WTC11 (cell line): ENCODE measurements around the gene SAMD8. TPM values are rescaled to one million over a fixed set of nuclear protein-coding genes. Genes with fewer than 3 reads are reported as not detected.

Experiments
- ATAC-seq: fragments of 200-7000 bp; cut with Tn5 transposase; 2 replicates; pipeline ENCODE4 v1.10.0; 2021; ENCODE audit warnings: mild to moderate bottlenecking, moderate library complexity
- CTCF ChIA-PET: fragments of 300-600 bp; sonication (Branson Sonifier 250); formaldehyde crosslinking; loops from one replicate; lab custom pipeline; 2021; ENCODE audit warnings: antibody characterized with exemption; lab: Charles Lee
- POLR2A ChIA-PET: fragments of 350-600 bp; sonication (Branson Sonifier 250); formaldehyde crosslinking; loops from one replicate; lab custom pipeline; 2021; ENCODE audit warnings: antibody characterized with exemption; lab: Charles Lee
- DNase-seq: peaks from one replicate; pipeline ENCODE4 v3.0.0; 2021; ENCODE audit warnings: low spot score
- H3K27ac Mint-ChIP-seq: 2 replicates; pipeline ENCODE4 v1.8.0; 2021; ENCODE audit warnings: mixed read lengths
- H3K27me3 Mint-ChIP-seq: 2 replicates; pipeline ENCODE4 v1.8.0; 2021; ENCODE audit warnings: low read depth, mild to moderate bottlenecking, moderate library complexity, mixed read lengths
- H3K36me3 Mint-ChIP-seq: 2 replicates; pipeline ENCODE4 v1.8.0; 2021; ENCODE audit warnings: mixed read lengths
- H3K4me1 Mint-ChIP-seq: 2 replicates; pipeline ENCODE4 v1.8.0; 2022; ENCODE audit warnings: mixed read lengths
- H3K4me3 Mint-ChIP-seq: 2 replicates; pipeline ENCODE4 v1.8.0; 2021; ENCODE audit warnings: mild to moderate bottlenecking, moderate library complexity, mixed read lengths
- H3K9me3 Mint-ChIP-seq: 2 replicates; pipeline ENCODE4 v1.8.0; 2021; ENCODE audit warnings: mixed read lengths
- AR ChIP-seq: fragments of 250-450 bp; sonication (Bioruptor Pico); IDR thresholded peaks from 2 replicates; pipeline ENCODE4 v1.9.0; 2021; ENCODE audit warnings: mild to moderate bottlenecking
- CBFB ChIP-seq: sonication (generic); formaldehyde crosslinking; IDR thresholded peaks from 2 replicates; pipeline ENCODE4 v1.8.1; 2022; ENCODE audit warnings: mild to moderate bottlenecking, low read depth, missing genetic modification reagents
- EMX1 ChIP-seq: fragments of 250-450 bp; sonication (Bioruptor Pico); IDR thresholded peaks from 2 replicates; pipeline ENCODE4 v1.8.0; 2021; ENCODE audit warnings: mild to moderate bottlenecking
- ESRRA ChIP-seq: sonication (generic); formaldehyde crosslinking; IDR thresholded peaks from 2 replicates; pipeline ENCODE4 v1.8.1; 2022; ENCODE audit warnings: mild to moderate bottlenecking, missing genetic modification reagents, borderline replicate concordance
- FOXP1 ChIP-seq: sonication (generic); formaldehyde crosslinking; IDR thresholded peaks from 2 replicates; pipeline ENCODE4 v1.8.0; 2022; ENCODE audit warnings: missing genetic modification reagents, mild to moderate bottlenecking, moderate library complexity, borderline replicate concordance
- GTF2I ChIP-seq: fragments of 250-450 bp; sonication (Bioruptor Pico); conservative IDR thresholded peaks from 2 replicates; pipeline ENCODE4 v1.4.0; 2021; ENCODE audit warnings: mild to moderate bottlenecking
- MXD4 ChIP-seq: fragments of 250-450 bp; sonication (Bioruptor Pico); IDR thresholded peaks from 2 replicates; pipeline ENCODE4 v1.8.0; 2021; ENCODE audit warnings: mild to moderate bottlenecking, moderate library complexity, borderline replicate concordance
- NFATC4 ChIP-seq: fragments of 250-450 bp; sonication (Bioruptor Pico); IDR thresholded peaks from 2 replicates; pipeline ENCODE4 v1.9.0; 2021; ENCODE audit warnings: mild to moderate bottlenecking
- NFE2L1 ChIP-seq: sonication (generic); formaldehyde crosslinking; IDR thresholded peaks from 2 replicates; pipeline ENCODE4 v1.8.1; 2023; ENCODE audit warnings: missing genetic modification reagents
- PRRX2 ChIP-seq: fragments of 250-450 bp; sonication (Bioruptor Pico); IDR thresholded peaks from 2 replicates; pipeline ENCODE4 v1.8.0; 2021; ENCODE audit warnings: mild to moderate bottlenecking
- RORB ChIP-seq: fragments of 250-450 bp; sonication (Bioruptor Pico); IDR thresholded peaks from 2 replicates; pipeline ENCODE4 v1.9.0; 2021; ENCODE audit warnings: mild to moderate bottlenecking
- ZMAT4 ChIP-seq: fragments of 250-450 bp; sonication (Bioruptor Pico); IDR thresholded peaks from 2 replicates; pipeline ENCODE4 v1.9.0; 2021; ENCODE audit warnings: mild to moderate bottlenecking
- ZNF121 ChIP-seq: sonication (generic); formaldehyde crosslinking; IDR thresholded peaks from 2 replicates; pipeline ENCODE4 v1.8.0; 2023; ENCODE audit warnings: missing genetic modification reagents
- ZNF138 ChIP-seq: sonication (generic); formaldehyde crosslinking; conservative IDR thresholded peaks from 2 replicates; pipeline ENCODE4 v1.8.1; 2022; ENCODE audit warnings: mild to moderate bottlenecking, moderate library complexity, missing genetic modification reagents
- ZNF219 ChIP-seq: sonication (generic); formaldehyde crosslinking; IDR thresholded peaks from 2 replicates; pipeline ENCODE4 v1.8.0; 2023; ENCODE audit warnings: missing genetic modification reagents, mild to moderate bottlenecking, borderline replicate concordance
- total RNA-seq: library from RNA; stranded (reverse); gene quantifications from 3 replicates; pipeline ENCODE4 v1.2.3, GENCODE V29; 2021
- TF ChIP-seq, protein P1 (sequence below): sonication (generic); formaldehyde crosslinking; IDR thresholded peaks from 2 replicates; pipeline ENCODE4 v1.8.1; 2022; ENCODE audit warnings: mild to moderate bottlenecking, missing genetic modification reagents, moderate library complexity, borderline replicate concordance
- TF ChIP-seq, protein P2 (sequence below): sonication (generic); formaldehyde crosslinking; IDR thresholded peaks from 2 replicates; pipeline ENCODE4 v1.8.0; 2022; ENCODE audit warnings: mild to moderate bottlenecking, missing genetic modification reagents
- TF ChIP-seq, protein P3 (sequence below): fragments of 200-600 bp; IDR thresholded peaks from 2 replicates; pipeline ENCODE4 v1.8.0; 2022; ENCODE audit warnings: antibody characterized with exemption
- TF ChIP-seq, protein P4 (sequence below): fragments of 250-450 bp; sonication (Bioruptor Pico); IDR thresholded peaks from 2 replicates; pipeline ENCODE4 v2.1.2; 2022; ENCODE audit warnings: mild to moderate bottlenecking, moderate library complexity

Gene SAMD8
- total RNA-seq, 1 experiment from 2014 or later, result 23.0 TPM

GRCh38 chr10:75121322-75121721, 9.9 kb downstream of the SAMD8 start:
- Mint-ChIP-seq H3K27me3 (no peaks in the 10 kb centered on the region), H3K9me3 (no peaks in the 10 kb centered on the region), H3K36me3 (no peaks in the 10 kb centered on the region; the same call in 1 of the 2 replicates), H3K27ac (no peak overlapping the region), H3K4me3 (no peak overlapping the region), H3K4me1 (peaks cover 2% of the 10 kb centered on the region; the same call in 1 of the 2 replicates)
- DNase-seq (no peak), ATAC-seq (no peak)
- no peak for TF ChIP-seq FOXP1
- TF ChIP-seq EMX1 (CRISPR knock-in tag), result no peak
- POLR2A ChIA-PET, result interaction anchor here (0.6 kb wide), 1 partner anchor 16 kb away, joined by 4 read pairs; no protein-coding TSS in a partner anchor
- CTCF ChIA-PET, result interaction anchor here (0.6 to 1.1 kb wide), 4 partner anchors 67 to 114 kb away, joined by 3 to 7 read pairs (median 4); partner anchors contain the start of gene COMTD1

DNA sequence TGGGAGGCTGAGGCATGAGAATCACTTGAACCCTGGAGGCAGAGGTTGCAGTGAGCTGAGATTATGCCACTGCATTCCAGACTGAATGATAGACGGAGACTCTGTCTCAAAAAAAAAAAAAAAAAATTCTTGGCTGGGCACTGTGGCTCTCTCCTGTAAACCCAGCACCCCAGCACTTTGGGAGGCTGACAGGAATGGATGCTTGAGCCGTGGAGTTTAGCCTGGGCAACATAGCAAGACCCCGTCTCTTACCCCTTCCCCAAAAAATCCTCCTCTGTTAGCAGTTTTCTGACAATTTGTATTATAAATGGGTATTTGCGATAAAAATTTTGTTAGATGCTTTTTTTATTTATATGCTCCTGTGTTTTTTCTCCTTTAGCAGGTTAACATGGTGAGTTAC, 11.0 kb downstream of the SAMD8 start:
- TF ChIP-seq, protein P1, sequence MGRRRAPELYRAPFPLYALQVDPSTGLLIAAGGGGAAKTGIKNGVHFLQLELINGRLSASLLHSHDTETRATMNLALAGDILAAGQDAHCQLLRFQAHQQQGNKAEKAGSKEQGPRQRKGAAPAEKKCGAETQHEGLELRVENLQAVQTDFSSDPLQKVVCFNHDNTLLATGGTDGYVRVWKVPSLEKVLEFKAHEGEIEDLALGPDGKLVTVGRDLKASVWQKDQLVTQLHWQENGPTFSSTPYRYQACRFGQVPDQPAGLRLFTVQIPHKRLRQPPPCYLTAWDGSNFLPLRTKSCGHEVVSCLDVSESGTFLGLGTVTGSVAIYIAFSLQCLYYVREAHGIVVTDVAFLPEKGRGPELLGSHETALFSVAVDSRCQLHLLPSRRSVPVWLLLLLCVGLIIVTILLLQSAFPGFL (CRISPR knock-in tag), result no peak
- no peak for TF ChIP-seq ZNF138
- peak; percentile 67; the same call in 1 of the 2 replicates for TF ChIP-seq ZNF121 (CRISPR knock-in tag)
- TF ChIP-seq GTF2I, result 0 out of 2 replicates have a peak, but pooled peaks have one; percentile 38
- no peak overlapping the region for H3K27ac Mint-ChIP-seq
- ATAC-seq (no peak), DNase-seq (no peak)
- H3K9me3 Mint-ChIP-seq, result no peaks in the 10 kb centered on the region
- H3K36me3 Mint-ChIP-seq, result no peaks in the 10 kb centered on the region; the same call in 1 of the 2 replicates
- ChIA-PET POLR2A (no interaction called here), CTCF (no interaction called here)
- H3K27me3 Mint-ChIP-seq, result no peaks in the 10 kb centered on the region
- peaks cover 4% of the 10 kb centered on the region; the same call in 1 of the 2 replicates for H3K4me1 Mint-ChIP-seq
- H3K4me3 Mint-ChIP-seq, result no peak overlapping the region

DNA sequence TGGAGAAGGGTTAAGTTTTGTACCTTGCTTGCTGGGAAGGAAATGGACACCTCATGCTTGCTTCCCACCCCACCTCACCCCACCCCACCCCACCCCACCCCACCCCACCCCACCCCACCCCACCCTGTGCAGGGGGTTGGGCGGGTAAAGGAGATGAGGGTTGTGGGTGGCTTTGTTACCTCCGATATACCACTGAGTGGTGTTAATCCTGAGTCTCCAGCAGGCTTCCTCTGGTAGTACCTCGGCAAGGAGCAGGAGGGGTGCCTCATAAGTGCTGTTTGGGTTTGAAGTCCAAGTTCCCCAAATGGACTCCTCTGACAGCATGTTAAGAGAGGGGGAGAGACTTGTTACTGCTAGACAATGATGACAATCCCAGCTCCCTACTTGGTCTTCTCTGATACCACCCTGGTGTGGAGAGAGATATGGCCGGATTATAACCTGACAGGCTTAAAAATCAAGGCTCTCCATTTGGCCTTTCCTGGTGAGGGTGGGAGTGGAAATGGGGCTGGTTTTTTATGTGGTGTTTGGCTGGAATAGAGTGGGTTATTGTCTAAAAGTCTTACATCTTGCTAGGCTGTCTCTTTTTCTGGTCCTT, 11.7 kb downstream of the SAMD8 start:
- Mint-ChIP-seq H3K27ac (0 out of 2 replicates have a peak overlapping the region, but pooled peaks have one; percentile 39), H3K9me3 (no peaks in the 10 kb centered on the region), H3K4me3 (no peak overlapping the region), H3K36me3 (no peaks in the 10 kb centered on the region; the same call in 1 of the 2 replicates), H3K27me3 (no peaks in the 10 kb centered on the region), H3K4me1 (peaks cover 7% of the 10 kb centered on the region; the same call in 1 of the 2 replicates)
- TF ChIP-seq CBFB (CRISPR knock-in tag) (no peak), ZNF219 (CRISPR knock-in tag) (no peak)
- TF ChIP-seq, protein P2, sequence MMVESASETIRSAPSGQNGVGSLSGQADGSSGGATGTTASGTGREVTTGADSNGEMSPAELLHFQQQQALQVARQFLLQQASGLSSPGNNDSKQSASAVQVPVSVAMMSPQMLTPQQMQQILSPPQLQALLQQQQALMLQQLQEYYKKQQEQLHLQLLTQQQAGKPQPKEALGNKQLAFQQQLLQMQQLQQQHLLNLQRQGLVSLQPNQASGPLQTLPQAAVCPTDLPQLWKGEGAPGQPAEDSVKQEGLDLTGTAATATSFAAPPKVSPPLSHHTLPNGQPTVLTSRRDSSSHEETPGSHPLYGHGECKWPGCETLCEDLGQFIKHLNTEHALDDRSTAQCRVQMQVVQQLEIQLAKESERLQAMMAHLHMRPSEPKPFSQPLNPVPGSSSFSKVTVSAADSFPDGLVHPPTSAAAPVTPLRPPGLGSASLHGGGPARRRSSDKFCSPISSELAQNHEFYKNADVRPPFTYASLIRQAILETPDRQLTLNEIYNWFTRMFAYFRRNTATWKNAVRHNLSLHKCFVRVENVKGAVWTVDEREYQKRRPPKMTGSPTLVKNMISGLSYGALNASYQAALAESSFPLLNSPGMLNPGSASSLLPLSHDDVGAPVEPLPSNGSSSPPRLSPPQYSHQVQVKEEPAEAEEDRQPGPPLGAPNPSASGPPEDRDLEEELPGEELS (CRISPR knock-in tag), result no peak
- TF ChIP-seq, protein P3, sequence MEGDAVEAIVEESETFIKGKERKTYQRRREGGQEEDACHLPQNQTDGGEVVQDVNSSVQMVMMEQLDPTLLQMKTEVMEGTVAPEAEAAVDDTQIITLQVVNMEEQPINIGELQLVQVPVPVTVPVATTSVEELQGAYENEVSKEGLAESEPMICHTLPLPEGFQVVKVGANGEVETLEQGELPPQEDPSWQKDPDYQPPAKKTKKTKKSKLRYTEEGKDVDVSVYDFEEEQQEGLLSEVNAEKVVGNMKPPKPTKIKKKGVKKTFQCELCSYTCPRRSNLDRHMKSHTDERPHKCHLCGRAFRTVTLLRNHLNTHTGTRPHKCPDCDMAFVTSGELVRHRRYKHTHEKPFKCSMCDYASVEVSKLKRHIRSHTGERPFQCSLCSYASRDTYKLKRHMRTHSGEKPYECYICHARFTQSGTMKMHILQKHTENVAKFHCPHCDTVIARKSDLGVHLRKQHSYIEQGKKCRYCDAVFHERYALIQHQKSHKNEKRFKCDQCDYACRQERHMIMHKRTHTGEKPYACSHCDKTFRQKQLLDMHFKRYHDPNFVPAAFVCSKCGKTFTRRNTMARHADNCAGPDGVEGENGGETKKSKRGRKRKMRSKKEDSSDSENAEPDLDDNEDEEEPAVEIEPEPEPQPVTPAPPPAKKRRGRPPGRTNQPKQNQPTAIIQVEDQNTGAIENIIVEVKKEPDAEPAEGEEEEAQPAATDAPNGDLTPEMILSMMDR, result no peak
- ATAC-seq (0 out of 2 replicates have a peak, but pooled peaks have one; percentile 22), DNase-seq (no peak)
- ChIA-PET POLR2A (no interaction called here), CTCF (interaction anchor here (0.9 to 1.2 kb wide), 2 partner anchors 17 to 23 kb away, joined by 3 read pairs; no protein-coding TSS in a partner anchor)

GRCh38 chr10:75126277-75126676, 14.8 kb downstream of the SAMD8 start:
- Mint-ChIP-seq H3K27ac (0 out of 2 replicates have a peak overlapping the region, but pooled peaks have one; percentile 33), H3K36me3 (no peaks in the 10 kb centered on the region; the same call in 1 of the 2 replicates), H3K4me3 (no peak overlapping the region), H3K27me3 (no peaks in the 10 kb centered on the region), H3K4me1 (peaks cover 7% of the 10 kb centered on the region; the same call in 1 of the 2 replicates), H3K9me3 (no peaks in the 10 kb centered on the region)
- ATAC-seq (no peak), DNase-seq (no peak)
- CTCF ChIA-PET, result no interaction called here
- POLR2A ChIA-PET, result interaction anchor here (0.6 kb wide), 2 partner anchors 9 to 959 kb away, joined by 4 to 9 read pairs; no protein-coding TSS in a partner anchor
- no peak for TF ChIP-seq AR (CRISPR knock-in tag)
- no peak for TF ChIP-seq ESRRA (CRISPR knock-in tag)
- TF ChIP-seq, protein P4, sequence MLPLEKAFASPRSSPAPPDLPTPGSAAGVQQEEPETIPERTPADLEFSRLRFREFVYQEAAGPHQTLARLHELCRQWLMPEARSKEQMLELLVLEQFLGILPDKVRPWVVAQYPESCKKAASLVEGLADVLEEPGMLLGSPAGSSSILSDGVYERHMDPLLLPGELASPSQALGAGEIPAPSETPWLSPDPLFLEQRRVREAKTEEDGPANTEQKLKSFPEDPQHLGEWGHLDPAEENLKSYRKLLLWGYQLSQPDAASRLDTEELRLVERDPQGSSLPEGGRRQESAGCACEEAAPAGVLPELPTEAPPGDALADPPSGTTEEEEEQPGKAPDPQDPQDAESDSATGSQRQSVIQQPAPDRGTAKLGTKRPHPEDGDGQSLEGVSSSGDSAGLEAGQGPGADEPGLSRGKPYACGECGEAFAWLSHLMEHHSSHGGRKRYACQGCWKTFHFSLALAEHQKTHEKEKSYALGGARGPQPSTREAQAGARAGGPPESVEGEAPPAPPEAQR, result no peak
- TF ChIP-seq NFATC4, result no peak
- no peak for TF ChIP-seq MXD4 (CRISPR knock-in tag)
- TF ChIP-seq ZMAT4, result no peak
- no peak for TF ChIP-seq PRRX2 (CRISPR knock-in tag)
- TF ChIP-seq NFE2L1 (CRISPR knock-in tag), result no peak
- no peak for TF ChIP-seq RORB (CRISPR knock-in tag)
